Neutrophil (primary cell): Measurements from ENCODE around the gene IL36G.

Experiments
- H3K27ac ChIP-seq: fragments of 200-600 bp; sonication (generic); 2 replicates; pipeline ENCODE4 v1.5.1; 2016; ENCODE audit warnings: mild to moderate bottlenecking, moderate library complexity
- H3K27me3 ChIP-seq: fragments of 200-600 bp; sonication (generic); 2 replicates; pipeline ENCODE4 v1.6.0; 2016; ENCODE audit warnings: mild to moderate bottlenecking
- H3K36me3 ChIP-seq: fragments of 200-600 bp; sonication (generic); 2 replicates; pipeline ENCODE4 v1.5.1; 2017
- H3K4me1 ChIP-seq, 2 experiments: fragments of 200-600 bp in 1 of 2; sonication (generic) in 1 of 2; 1 replicate in 1 of 2; 2 replicates in 1 of 2; pipeline versions ENCODE4 v1.5.1 to v1.6.1; 2013 to 2016; ENCODE audit warnings: low read depth in 1 of 2, low read length in 1 of 2, mild to moderate bottlenecking in 1 of 2, moderate library complexity in 1 of 2; ENCODE audit not compliant: control insufficient read depth in 1 of 2, insufficient read depth in 1 of 2
- H3K4me3 ChIP-seq, 2 experiments: fragments of 200-600 bp in 1 of 2; sonication (generic) in 1 of 2; 1 replicate in 1 of 2; 2 replicates in 1 of 2; pipeline ENCODE4 v1.5.1; 2013 to 2016; ENCODE audit warnings: low read depth in 1 of 2, low read length in 1 of 2, mild to moderate bottlenecking in 1 of 2, moderate library complexity in 1 of 2
- H3K9me3 ChIP-seq: fragments of 200-600 bp; sonication (generic); 2 replicates; pipeline ENCODE4 v1.5.1; 2016
- CTCF ChIP-seq: fragments of 200-600 bp; sonication (generic); IDR thresholded peaks from 2 replicates; pipeline ENCODE4 v1.5.1; 2016; ENCODE audit warnings: antibody characterized with exemption

The IL36G gene

GRCh38 chr2:113005030-113005509 lies 27.3 kb downstream of the IL36G start, which contains the start of gene IL36A:
Gene IL36A, plus strand, starts transcription at chr2:113005459. Its CDS starts 413 bp downstream, at chr2:113005872.
- no peak for TF ChIP-seq CTCF
- Histone ChIP-seq H3K4me3 (no peak within 1 kb of the TSS), H3K36me3 (no peaks in the 10 kb centered on the region), H3K27me3 (peaks cover 3% of the 10 kb centered on the region), H3K4me1 (no peaks in the 10 kb centered on the region), H3K9me3 (no peaks in the 10 kb centered on the region), H3K27ac (no peak within 1 kb of the TSS)

GRCh38 chr2:113007250-113007649 lies 29.4 kb downstream of the IL36G start:
- H3K4me3 ChIP-seq, result no peak overlapping the region
- H3K4me1 ChIP-seq, result no peaks in the 10 kb centered on the region
- TF ChIP-seq CTCF, result no peak

GRCh38 chr2:113009622-113010021 lies 31.8 kb downstream of the IL36G start:
- Histone ChIP-seq H3K36me3 (no peaks in the 10 kb centered on the region), H3K4me3 (no peak overlapping the region), H3K9me3 (no peaks in the 10 kb centered on the region), H3K27me3 (peaks cover 3% of the 10 kb centered on the region), H3K27ac (no peak overlapping the region), H3K4me1 (no peaks in the 10 kb centered on the region)
- no peak for TF ChIP-seq CTCF

More at GRCh38 chr2:113007250-113007649, 29.4 kb downstream of the IL36G start:
- Histone ChIP-seq H3K27ac (no peak overlapping the region), H3K36me3 (no peaks in the 10 kb centered on the region), H3K9me3 (no peaks in the 10 kb centered on the region), H3K27me3 (peaks cover 3% of the 10 kb centered on the region)

- peaks cover 3% of the 10 kb centered on the region for H3K27me3 ChIP-seq
- H3K4me1 ChIP-seq, result no peaks in the 10 kb centered on the region
- H3K4me3 ChIP-seq, result no peak overlapping the region
- H3K27ac ChIP-seq, result no peak overlapping the region
- no peaks in the 10 kb centered on the region for H3K9me3 ChIP-seq
- no peak for TF ChIP-seq CTCF
- no peaks in the 10 kb centered on the region for H3K36me3 ChIP-seq
Observed at GRCh38 chr2:113010088-113010487, 32.3 kb downstream of the IL36G start.

- H3K9me3 ChIP-seq, result no peaks in the 10 kb centered on the region
Observed at GRCh38 chr2:113011108-113011507, 33.3 kb downstream of the IL36G start.

More at GRCh38 chr2:113011108-113011507, 33.3 kb downstream of the IL36G start:
- peaks cover 3% of the 10 kb centered on the region for H3K27me3 ChIP-seq
- TF ChIP-seq CTCF, result no peak
- H3K27ac ChIP-seq, result no peak overlapping the region
- no peaks in the 10 kb centered on the region for H3K4me1 ChIP-seq
- no peaks in the 10 kb centered on the region for H3K36me3 ChIP-seq
- H3K4me3 ChIP-seq, result no peak overlapping the region
